Mesothelial cell of epicardium (in vitro differentiated cells): Measurements from ENCODE around the gene AUH. TPM values are rescaled to one million over a fixed set of nuclear protein-coding genes. Genes with fewer than 3 reads are reported as not detected.

Source experiments
- DNase-seq, 2 experiments: peaks; one replicate each; pipeline ENCODE4 v3.0.0; 2021; ENCODE audit warnings: low spot score in 2 of 2; ENCODE audit not compliant: unreplicated experiment in 2 of 2
- H3K27ac Mint-ChIP-seq: 2 replicates; pipeline ENCODE4 v1.8.0; 2021; ENCODE audit warnings: mixed read lengths
- H3K27me3 Mint-ChIP-seq: 2 replicates; pipeline ENCODE4 v1.8.0; 2021; ENCODE audit warnings: low read depth, mixed read lengths
- H3K36me3 Mint-ChIP-seq: 2 replicates; pipeline ENCODE4 v1.8.0; 2021; ENCODE audit warnings: mixed read lengths
- H3K4me1 Mint-ChIP-seq: 2 replicates; pipeline ENCODE4 v1.8.0; 2021; ENCODE audit warnings: mixed read lengths
- H3K4me3 Mint-ChIP-seq: 2 replicates; pipeline ENCODE4 v1.8.0; 2021; ENCODE audit warnings: mild to moderate bottlenecking, moderate library complexity, mixed read lengths
- H3K9me3 Mint-ChIP-seq: 2 replicates; pipeline ENCODE4 v1.8.0; 2021; ENCODE audit warnings: mixed read lengths
- CTCF ChIP-seq: fragments of 200-600 bp; sonication (generic); IDR thresholded peaks from one replicate; pipeline ENCODE4 v1.5.0; 2021; ENCODE audit warnings: antibody characterized with exemption; ENCODE audit not compliant: unreplicated experiment
- total RNA-seq: library from RNA; stranded (reverse); gene quantifications from 3 replicates; pipeline ENCODE4 v1.2.1, GENCODE V29; 2021

Gene AUH
- total RNA-seq, 1 donor from 2014 or later, result 24.8 TPM

- no peak for DNase-seq
- peaks cover 8% of the 10 kb centered on the region for H3K9me3 Mint-ChIP-seq
- H3K4me1 Mint-ChIP-seq, result peaks cover 23% of the 10 kb centered on the region
- no peak for TF ChIP-seq CTCF
- no peak overlapping the region for H3K27ac Mint-ChIP-seq
- no peak overlapping the region for H3K4me3 Mint-ChIP-seq
- H3K27me3 Mint-ChIP-seq, result no peaks in the 10 kb centered on the region
- H3K36me3 Mint-ChIP-seq, result no peaks in the 10 kb centered on the region
These were observed 171.7 kb downstream of the AUH start for GRCh38 chr9:91190062-91190461.

- peaks cover 17% of the 10 kb centered on the region for H3K4me1 Mint-ChIP-seq
- H3K36me3 Mint-ChIP-seq, result no peaks in the 10 kb centered on the region
- H3K27ac Mint-ChIP-seq, result no peak overlapping the region
- no peaks in the 10 kb centered on the region for H3K27me3 Mint-ChIP-seq
- no peak for TF ChIP-seq CTCF
- H3K4me3 Mint-ChIP-seq, result no peak overlapping the region
- H3K9me3 Mint-ChIP-seq, result peaks cover 8% of the 10 kb centered on the region
- DNase-seq, result no peak
These were observed 172.8 kb downstream of the AUH start for GRCh38 chr9:91188719-91189590.

- Mint-ChIP-seq H3K27ac (no peak overlapping the region), H3K4me1 (peaks cover 9% of the 10 kb centered on the region), H3K36me3 (no peaks in the 10 kb centered on the region), H3K9me3 (peaks cover 8% of the 10 kb centered on the region), H3K4me3 (no peak overlapping the region), H3K27me3 (no peaks in the 10 kb centered on the region)
- no peak for TF ChIP-seq CTCF
- no peak for DNase-seq
These were observed 173.8 kb downstream of the AUH start for GRCh38 chr9:91187965-91188344.

GRCh38 chr9:91187311-91187964 is 174.3 kb downstream of the AUH start:
- Mint-ChIP-seq H3K27me3 (no peaks in the 10 kb centered on the region), H3K27ac (no peak overlapping the region), H3K9me3 (peaks cover 8% of the 10 kb centered on the region), H3K36me3 (no peaks in the 10 kb centered on the region), H3K4me1 (peaks cover 6% of the 10 kb centered on the region), H3K4me3 (no peak overlapping the region)
- no peak for DNase-seq
- TF ChIP-seq CTCF, result no peak

- Mint-ChIP-seq H3K27me3 (no peaks in the 10 kb centered on the region), H3K36me3 (no peaks in the 10 kb centered on the region), H3K4me3 (no peak overlapping the region), H3K27ac (no peak overlapping the region), H3K9me3 (peaks cover 8% of the 10 kb centered on the region), H3K4me1 (no peaks in the 10 kb centered on the region)
- no peak for TF ChIP-seq CTCF
- DNase-seq, result no peak
These were observed 175.0 kb downstream of the AUH start for GRCh38 chr9:91186632-91187108.
